CD4-positive, alpha-beta T cell treated with Interleukin-2 at 100 ng/mL for 4 hours (primary cell): ENCODE measurements around the gene PAK6.

Source experiments
- DNase-seq: peaks from one replicate; pipeline ENCODE4 v3.0.0-alpha.2; 2020; ENCODE audit warnings: low spot score

PAK6 gene

DNA sequence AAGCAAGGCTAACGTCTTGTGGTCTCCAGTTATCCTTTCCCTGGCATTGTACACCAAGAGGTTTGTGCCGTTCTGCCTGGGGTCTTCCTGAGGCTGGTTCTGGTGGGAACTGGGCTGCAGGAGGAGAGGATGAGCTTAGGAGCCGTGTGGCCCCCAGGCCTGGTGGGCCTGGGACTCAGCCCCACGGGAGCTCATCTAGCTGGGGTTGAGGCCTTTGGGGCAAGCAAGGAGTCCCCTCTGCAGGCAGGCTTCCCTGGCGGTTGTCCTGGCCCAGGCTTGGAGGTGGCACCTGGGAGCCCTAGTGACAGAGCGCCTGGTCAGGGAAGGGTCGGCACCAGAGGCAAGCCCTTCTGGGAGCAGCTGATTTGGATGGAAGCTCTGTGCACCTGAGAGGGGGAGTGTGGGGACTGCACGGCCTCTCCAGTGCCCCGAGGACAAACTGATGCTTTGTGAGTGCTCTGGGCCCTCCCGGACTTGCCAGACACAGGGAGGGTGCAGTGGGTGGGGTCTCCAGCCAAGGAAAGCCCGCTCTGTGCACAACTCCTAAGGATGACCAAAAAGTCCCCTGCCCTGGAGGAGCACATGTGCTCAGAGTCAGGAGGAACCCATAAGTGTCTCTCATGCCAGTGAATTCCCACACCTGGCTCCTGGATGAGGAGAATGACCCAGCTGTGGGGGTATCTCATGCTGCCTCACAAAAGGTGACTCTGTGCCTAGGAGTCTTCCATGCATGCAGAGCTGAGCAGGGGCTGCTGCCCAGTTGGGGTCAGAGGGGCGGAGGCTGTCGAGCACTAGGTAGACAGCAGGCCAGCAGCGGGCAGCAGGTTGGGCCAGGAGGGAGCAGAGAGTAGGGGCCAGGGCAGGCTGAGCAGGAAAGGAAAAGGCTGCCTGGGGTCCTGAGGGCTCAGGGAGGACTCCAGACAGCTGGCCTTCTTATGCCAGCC lies 2.7 kb downstream of the PAK6 start:
- no peak for DNase-seq

DNA sequence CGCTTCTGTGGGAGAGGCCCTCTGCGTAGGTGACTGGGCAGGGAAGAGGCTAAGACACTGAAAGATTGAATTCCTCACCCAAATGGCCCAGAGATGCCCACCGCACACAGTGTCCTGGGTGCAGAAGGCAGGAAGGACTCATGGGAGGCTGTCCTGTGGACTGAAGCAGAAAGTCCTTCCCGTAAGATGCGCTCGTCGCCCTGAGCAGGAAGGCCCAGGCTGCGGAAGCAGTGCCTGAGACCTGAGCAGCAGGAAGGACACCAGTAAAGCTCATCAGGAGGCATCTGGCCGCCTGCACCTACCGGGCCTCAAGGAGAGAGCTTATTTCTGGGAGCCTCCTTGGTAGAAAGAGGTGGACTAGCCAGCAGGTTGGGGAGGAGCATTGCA lies 3.3 kb downstream of the PAK6 start:
- no peak for DNase-seq

DNA sequence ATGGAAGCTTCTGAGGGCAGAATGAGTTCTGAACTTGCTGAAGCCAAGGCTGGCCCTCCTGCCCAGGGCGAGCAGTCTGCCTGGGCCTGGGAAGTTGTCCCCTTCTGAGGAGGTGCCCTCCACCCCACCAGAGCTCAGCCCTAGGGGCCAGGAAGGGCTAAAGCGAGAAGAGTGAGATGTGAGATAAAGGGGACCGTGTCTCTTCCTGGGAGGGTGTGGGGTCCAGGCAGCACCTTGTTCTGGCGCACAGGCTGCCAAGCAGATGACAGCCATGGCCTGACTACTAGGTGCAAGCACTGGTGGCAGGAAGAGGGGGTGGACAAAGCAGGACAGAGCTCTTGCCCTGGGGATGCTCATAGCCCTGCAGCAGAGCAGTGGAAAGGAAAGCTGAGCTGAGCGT lies 3.7 kb downstream of the PAK6 start:
- DNase-seq, result no peak

DNA sequence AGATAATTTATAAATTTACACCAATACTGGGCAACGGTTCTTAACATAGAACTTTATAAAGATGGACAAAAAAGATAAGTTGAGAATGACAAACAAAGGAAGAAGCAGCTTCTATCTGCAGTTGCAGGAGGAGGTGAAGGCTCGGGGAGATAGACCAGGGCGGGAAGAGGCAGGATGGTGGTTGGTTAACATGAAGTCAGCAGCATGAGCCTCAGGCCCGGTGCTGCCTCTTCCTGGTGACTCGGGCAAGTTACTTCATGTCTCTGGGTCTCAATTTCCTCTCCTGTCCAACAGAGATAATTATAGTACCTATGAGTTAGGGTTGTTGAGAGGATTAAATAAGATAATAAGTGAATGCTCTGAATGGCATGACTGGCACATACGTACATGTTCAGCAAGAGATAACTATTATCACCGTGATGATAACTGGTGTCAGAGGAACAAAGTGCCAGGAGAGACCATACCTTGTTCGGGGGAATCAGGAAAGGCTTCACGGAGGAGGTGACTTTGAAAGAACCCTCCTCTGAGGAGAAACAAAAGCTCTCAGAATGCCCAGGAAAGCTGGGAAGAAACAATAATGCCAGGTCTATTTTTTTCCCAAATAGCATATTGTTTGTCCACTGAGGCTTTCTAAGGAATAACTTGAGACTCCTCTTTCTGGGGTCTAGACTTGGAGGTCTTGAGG lies 4.4 kb downstream of the PAK6 start:
- DNase-seq, result no peak

DNA sequence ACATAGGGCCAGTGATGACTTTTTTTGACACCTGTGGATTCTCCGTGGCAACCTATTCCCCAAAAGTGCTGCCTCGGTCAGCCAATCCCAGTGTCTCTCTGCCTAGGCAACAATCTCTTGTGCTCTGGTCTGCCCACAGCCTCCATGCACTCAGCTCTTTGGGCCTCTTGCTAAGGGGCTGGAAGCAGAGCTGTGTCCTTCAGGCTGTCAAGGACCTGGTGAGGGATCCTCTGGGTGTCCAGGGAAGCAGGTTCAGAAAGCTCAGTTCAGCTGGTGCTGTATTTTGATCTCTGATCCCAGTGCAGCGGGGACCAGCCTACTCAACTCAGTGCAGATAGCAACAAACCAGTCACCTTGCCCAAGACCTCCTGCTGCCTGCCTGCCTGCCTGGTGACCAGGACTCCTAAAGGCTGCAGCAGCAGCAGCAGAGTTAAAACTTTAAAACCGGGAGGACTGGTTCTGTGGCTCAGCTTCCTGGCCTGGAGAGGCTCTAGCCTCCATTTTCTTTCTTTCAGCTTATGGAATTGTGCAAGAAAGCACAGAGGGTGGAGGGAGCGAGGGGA lies 6.2 kb downstream of the PAK6 start:
- no peak for DNase-seq

DNA sequence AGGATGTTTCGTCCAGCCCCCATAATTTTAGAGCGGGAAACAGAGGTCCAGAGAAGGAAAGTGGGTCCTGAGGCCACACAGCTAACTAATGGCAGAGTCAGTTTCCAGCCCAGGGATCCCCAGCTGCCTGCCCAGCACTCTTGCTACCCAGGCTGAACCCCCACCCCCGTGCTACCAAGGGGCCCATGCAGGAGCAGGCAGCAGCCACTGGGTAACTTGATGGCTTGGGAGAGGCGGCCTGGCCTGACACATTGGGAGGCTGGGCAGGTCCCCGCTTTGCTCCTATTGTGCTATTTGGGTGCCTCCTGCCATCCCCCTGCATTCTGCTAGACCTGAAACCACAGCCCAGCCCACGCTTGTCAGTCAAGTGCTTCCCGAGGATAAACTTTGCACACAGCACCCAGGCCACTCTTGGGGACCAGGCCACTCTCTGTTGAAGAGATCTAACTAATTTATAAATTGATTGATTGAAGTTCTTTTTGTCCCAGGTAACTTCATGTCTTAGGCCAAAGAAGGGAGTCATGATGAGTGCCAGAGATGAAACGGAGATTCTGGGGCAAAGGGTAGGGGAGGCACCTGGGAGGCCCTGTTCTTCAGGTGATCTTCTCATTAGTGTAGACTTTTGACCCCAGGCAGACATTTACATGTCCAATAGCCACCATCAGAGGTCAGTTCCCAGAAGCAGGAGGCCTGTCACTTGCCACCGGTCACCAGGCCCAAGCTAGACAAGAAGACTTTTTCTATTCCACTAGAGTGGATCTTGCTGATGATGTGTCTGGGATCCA lies 7.0 kb downstream of the PAK6 start:
- DNase-seq, result no peak

DNA sequence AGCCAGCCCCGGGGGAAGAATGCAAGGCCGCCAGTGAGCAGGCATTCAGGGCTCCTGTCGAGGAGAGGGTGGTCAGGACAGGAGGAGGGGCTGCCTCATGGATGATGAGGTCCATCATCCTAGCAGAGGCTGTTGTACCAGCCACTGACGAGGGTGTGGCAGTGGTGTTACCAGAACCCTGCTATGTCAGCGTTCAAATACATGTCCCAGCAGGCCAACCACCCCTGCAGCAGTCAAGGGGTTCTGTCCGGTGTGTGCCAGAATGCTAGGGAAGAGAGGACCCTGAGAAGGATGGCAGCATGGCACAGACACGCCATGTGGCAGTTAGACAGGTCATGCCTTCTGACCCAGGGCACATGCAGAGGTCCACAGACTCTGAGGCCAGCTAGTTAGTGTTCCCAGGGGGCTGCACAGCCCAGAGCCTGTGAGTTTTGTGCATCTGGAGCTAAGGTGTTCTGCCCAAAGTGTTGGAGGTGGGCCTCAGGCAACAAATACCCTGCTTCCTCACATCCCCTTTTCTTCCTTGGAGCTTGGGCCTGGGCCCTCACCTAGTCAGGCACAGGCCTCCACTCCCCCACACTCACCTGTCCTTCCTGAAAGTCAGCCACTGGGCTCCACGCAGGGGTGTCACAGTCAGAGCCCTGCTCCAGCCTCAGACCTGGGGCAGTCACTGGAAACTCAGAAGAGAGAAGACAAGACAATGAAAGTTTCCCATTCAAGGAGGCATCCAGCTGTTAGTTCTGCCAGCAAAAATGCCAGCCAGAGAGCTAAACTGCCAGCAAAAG lies 7.8 kb downstream of the PAK6 start:
- DNase-seq, result no peak

DNA sequence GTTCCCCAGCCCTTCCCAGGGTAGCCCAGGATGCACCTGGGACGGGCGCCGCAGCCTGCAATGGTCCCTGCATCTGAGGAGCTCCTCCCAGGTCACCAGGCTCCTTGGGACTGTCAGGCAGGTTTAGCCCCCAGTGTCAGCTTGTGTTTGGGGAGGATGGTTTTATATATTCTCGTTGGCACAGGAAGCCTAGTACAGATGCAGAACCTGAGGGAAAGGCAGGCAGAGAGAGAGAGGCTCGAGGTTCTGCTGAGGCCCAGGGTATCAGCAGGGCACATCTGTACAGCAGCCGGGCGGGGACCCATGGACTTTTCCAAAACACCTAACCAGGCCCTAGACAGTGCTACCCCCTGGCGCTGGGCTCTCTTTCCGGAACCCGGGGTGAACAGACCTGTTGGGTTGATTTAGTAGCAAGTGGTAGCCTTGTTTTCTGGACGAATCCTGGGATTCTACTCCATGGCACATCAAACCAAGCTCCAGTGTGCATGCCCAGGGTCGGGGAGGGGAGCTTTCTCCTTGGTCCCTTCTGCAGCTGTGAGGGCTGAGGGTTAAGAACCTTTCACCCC lies 8.6 kb downstream of the PAK6 start:
- DNase-seq, result no peak

DNA sequence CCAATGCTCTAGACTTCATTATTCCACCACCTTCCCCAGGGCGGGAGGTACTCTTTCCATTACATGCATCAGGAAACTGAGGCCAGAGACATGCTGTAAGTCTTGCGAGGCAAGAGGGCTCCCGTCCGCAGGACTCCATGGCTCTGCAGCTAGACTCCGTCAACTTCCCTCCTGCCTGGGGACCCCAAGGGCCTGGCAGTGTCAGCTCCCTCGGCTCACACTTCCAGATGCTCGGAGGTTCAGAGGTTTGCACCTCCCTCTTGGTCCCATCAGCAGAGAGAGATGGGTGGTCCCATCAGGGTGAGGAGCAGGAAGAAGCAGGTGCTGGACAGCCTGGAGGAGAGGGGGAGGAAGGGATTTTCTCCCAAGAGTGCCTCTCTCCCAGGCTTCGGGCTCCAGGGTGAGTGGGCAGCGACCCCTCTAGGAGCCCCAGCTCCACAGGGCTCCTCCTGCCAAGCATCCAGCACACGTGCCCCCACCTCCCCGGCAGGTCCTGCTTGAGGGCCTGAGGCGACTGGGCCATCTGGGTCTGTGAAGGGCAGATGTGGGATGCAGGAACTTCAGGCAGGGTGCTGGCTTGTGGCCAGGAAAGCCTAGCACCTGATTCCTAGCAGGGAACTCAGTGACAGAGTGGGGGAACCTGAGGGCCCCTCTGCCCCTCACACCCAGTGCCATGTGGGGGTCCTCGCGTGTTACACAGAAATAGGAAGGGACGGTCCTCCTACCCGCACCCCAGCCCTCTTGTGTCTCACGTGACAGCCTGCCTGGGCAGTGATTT lies 9.3 kb downstream of the PAK6 start:
- no peak for DNase-seq

DNA sequence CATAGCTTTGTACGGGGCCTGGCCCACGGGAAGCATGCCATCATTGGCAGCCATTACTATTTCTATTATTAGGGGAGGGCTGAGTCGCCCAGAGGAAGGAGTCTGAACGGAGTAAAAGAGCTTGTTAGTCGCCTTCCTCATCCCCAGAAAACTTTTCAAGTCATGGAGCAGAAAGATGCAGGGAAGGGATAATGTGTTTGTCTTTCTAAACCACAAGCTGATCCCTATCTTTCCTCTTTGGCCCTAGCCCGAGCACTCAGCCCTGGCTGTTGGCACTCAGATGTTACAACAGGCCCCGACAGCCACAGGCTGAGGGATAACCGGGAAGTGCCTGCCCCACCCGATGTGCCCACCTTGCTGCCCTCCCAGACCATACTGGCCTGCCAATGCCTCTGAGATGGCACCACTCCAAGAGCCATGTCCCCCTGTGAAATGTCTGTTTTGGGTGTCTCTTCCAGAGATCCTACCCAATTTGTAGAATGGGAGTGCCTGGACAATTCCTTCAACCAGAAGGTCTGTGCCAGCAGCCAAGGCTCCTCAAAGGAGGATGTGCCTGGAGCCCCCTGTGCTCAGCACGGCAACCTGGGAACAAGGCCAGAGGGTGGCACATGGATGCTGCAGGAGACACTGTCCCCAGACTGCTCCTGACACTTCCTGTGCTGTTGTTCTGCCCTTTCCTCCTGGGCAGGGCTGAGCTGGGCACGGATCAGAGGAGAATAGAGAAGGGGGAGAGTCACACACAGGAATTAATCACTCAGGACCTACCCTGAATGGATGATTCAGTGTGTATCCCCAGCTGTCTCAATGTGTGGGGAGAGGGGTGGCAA lies 10.8 kb downstream of the PAK6 start:
- no peak for DNase-seq

DNA sequence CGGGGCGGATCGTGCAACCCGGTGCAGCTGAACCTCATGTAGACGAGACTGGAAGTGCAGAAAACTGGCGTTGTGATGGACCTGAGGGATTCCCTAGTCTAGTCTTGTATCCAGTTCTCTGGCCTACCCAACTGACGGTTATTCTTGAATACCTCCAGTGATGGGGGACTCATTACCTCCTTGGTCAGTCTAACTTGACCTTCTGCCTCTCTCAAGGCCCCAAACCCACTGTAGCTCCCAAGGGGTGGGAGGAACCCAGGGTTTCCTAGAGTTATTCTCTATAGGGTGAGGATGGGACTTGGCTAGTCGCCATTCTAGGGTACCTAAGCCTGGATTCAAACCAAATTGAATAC lies 11.4 kb downstream of the PAK6 start:
- no peak for DNase-seq

DNA sequence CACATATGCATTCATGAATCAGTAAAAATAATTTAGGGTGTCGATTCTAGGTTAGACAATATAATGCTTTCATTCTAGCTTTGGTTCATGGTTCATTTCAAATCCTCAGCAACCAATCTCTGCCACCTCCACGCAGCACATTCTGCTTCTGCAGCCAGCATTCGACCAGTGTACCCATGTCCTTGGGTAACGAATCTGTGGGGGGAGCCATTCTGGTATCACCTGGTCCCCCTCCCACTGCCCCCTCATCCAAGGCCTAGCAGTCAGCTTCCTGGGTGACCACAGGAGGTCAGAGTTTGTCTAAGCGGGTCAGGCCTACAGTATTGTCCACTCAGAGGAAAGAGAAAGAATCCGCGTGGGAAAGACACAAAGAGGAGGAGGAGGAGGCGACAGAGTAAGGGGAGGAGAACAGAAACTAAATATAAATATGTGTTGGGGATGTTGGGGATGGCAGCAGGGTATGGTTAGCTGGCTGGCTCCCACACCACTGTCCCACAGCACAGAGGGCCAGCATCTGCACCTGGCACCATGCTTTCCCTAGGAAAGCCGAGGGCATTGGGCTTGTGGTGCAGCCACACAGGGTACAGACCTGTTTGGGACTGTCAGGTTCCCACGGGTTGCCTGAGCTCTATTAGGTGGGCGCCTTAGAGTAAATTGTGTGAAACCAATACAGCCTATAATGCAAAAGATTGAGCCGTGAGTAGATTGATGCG lies 12.1 kb downstream of the PAK6 start:
- no peak for DNase-seq

DNA sequence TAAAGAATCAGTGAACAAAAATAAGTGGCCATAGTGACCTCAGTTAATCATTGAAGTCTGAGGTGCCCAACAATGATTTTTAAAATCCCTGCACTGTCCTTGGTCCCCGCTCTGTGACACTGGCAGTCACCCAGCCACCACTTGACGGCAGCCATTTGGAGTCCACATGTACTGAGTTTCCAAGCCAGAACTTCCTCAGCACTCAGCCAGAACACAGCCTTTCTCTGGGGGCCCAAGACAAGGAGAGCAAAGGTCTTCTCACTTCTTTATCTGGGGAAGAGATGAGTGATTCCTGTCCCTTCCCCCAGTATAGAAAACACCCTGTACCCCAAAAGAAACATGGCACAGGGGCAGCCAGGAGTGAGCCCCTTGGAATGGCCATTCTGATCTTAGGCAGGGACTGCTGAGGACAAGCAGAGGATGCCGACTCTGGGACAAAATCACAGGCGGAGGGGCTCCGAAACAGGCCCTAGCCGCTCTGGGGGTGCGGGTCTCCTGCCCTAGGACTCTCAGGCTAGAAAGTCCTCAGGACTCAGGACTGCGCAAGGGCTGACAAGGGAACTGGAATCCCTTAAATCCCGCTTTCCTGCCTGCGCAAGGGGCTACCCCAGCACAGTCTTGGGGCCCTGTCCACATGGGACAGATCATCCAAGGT lies 12.8 kb downstream of the PAK6 start:
- no peak for DNase-seq

DNA sequence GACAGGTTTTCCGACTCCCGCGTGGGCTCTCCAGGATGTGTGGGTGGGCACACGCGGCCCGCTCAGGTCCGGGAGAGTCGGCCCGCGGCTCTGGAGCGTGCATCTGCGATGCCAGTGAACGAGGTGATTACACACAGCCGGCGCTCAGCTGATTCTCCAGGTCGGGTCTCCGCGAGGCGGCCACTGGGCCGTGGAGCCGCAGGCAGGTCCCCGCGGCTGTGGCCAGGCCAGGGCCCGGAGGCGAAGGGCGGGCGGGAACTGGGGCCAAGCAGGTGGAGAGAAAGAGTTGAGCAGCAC lies 13.2 kb downstream of the PAK6 start:
- DNase-seq, result no peak

DNA sequence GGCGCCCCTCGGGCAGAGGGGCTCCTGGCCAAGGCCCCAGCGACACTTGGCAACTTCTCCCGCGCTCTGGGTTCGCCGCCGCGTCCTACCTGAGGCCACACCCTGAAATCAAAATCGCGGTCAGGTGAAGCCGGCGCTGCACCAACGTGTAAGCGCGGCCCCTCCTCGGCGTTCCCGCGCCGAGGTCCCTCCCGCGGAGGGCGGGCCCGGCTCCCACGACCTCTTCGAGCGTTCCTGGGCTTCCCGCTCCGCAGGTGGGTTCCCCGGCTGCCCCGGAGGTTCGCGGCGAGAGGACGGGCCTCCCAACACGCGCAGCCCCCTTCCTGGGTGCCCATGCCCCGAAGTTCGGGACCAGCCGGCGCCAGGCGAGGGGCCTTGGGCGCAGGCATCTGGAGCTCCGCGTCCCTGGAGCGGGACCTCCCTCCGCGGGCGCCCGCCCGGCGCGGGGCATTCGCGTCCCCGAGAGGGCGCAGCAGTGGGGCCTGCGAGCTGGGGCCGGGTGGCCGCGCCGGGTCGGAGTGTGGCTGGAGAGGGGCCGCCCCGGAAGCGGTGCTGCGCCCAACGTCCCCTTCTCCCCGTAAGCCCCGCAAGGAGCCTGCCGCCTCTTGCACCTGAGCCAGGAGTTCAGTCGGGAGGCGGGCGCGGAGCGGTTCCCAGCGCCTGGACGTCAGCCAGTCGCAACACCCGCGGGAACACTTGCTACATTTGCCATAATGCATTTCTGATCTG lies 13.7 kb downstream of the PAK6 start:
- no peak for DNase-seq

DNA sequence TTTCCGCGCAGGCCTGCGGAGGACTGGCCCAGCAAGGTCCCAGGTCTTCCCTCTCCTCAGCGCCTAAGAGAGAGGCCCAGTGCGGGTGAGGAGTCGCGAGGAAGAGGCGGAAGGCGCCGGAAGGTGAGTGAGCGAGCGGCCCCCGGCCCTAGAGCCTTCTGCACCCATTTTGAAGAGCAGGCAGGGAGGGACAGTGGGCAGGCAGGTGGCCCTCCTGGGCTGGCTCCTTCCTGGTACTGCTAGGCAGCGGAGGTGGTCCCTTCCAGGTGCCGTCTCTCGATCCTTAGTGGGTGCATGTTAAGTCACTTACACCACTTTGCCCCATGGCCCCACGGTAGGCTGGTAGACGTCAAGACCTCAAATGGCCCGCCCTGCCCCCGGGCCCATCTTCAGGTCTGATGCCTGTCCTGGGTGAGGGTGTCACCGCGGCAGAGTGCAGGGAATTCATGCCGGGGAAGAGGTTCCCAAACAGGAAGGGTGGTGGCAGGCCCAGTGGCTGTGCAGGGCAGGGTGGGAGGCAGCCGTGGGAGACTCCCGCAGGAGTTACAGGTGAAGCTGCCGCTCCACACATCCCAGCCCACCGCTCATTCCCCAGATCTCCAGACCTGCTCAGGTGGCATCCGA lies 14.4 kb downstream of the PAK6 start:
- DNase-seq, result no peak

DNA sequence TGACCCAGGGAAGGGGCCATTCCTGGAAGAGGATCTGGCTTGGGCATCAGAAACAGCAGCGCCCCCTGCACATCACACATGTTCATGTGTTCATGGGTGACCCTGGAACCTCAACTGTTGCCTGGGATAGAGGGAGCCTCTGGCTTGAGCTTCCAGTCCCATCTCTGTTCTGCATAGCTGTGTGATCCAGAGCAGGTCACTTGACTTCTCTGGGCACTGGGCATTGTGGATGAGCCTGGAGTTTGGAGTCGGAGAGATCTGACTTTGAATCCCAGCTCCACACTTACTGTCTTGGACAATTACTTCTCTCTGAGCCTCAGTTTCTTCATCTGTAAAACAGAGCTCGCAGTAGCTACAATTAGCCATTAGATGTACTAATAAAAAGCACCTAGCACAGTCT lies 15.6 kb downstream of the PAK6 start:
- no peak for DNase-seq

DNA sequence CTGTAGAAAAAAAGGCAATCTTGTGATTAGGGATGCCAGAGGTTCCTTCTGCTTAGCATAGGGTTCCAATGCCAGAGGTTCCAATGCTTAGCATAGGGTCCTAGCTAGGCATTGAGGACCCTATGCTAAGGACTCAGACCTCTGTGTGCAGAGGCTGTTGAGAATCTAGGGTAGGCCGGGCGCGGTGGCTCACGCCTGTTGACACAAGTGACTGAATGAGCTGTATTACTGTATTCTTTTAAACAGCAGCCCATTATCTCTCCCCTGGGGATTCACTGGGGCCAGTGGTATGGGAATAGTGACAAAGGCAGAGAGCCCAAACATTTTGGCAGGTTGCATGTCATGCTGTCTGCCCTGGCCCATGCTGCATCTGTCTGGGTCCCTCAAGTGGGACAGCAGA lies 16.2 kb downstream of the PAK6 start:
- no peak for DNase-seq
